OCI-LY7 (cell line): ENCODE measurements around the gene MAU2. TPM values are rescaled to one million over a fixed set of nuclear protein-coding genes. Genes with fewer than 3 reads are reported as not detected.

ENCODE experiments used
- BruUV-seq: library from RNA; stranded (reverse); fragments of 400-500 nt; replicated peaks from 2 replicates; lab custom pipeline; 2021; lab: Mats Ljungman, UMichigan
- CTCF ChIA-PET: fragments of 300-600 bp; sonication (Branson Sonifier 250); formaldehyde crosslinking; loops from one replicate; lab custom pipeline; 2022; ENCODE audit warnings: antibody characterized with exemption; ENCODE audit not compliant: unreplicated experiment; lab: Charles Lee
- POLR2A ChIA-PET: fragments of 300-600 bp; sonication (Branson Sonifier 250); formaldehyde crosslinking; loops from one replicate; lab custom pipeline; 2022; ENCODE audit warnings: antibody characterized with exemption; lab: Charles Lee
- DNase-seq: peaks from one replicate; pipeline ENCODE4 v3.0.0-alpha.2; 2015; ENCODE audit warnings: low spot score
- H2AFZ ChIP-seq: fragments of 200-600 bp; sonication (generic), shearing (Covaris generic); 2 replicates; pipeline ENCODE4 v1.6.1; 2014; ENCODE audit warnings: mild to moderate bottlenecking, antibody characterized with exemption, low read length, moderate library complexity
- H3K27ac ChIP-seq: fragments of 200-600 bp; sonication (generic); 2 replicates; pipeline ENCODE4 v1.5.1; 2014; ENCODE audit warnings: mixed run types, low read depth, mild to moderate bottlenecking, moderate library complexity, low read length, inconsistent platforms; ENCODE audit not compliant: poor library complexity, severe bottlenecking
- H3K36me3 ChIP-seq: fragments of 200-600 bp; sonication (generic); 2 replicates; pipeline ENCODE4 v1.6.1; 2014; ENCODE audit warnings: mild to moderate bottlenecking, antibody characterized with exemption, low read length, moderate library complexity, mixed read lengths; ENCODE audit not compliant: insufficient read depth
- H3K4me1 ChIP-seq: fragments of 200-600 bp; sonication (generic); 2 replicates; pipeline ENCODE4 v1.5.1; 2014; ENCODE audit warnings: mild to moderate bottlenecking, low read length; ENCODE audit not compliant: insufficient read depth, poor library complexity, severe bottlenecking
- H3K4me2 ChIP-seq: fragments of 200-600 bp; sonication (generic); 2 replicates; pipeline ENCODE4 v1.6.1; 2014; ENCODE audit warnings: mild to moderate bottlenecking, low read length
- H3K4me3 ChIP-seq: fragments of 200-600 bp; sonication (generic); 2 replicates; pipeline ENCODE4 v1.5.1; 2014; ENCODE audit warnings: mild to moderate bottlenecking, low read depth, low read length; ENCODE audit not compliant: poor library complexity, severe bottlenecking
- H3K79me2 ChIP-seq: fragments of 200-600 bp; sonication (generic); 2 replicates; pipeline ENCODE4 v1.6.1; 2016; ENCODE audit warnings: low read depth, mild to moderate bottlenecking, low read length, moderate library complexity, mixed read lengths; ENCODE audit not compliant: insufficient read depth
- H3K9me2 ChIP-seq: fragments of 200-600 bp; sonication (generic); 2 replicates; pipeline ENCODE4 v1.6.1; 2016; ENCODE audit warnings: mild to moderate bottlenecking, low read length, mixed read lengths; ENCODE audit not compliant: insufficient read depth
- H3K9me3 ChIP-seq: fragments of 200-600 bp; sonication (generic); 2 replicates; pipeline ENCODE4 v1.6.1; 2014; ENCODE audit warnings: mild to moderate bottlenecking, mixed run types, low read length, mixed read lengths
- H4K20me1 ChIP-seq: fragments of 200-600 bp; sonication (generic); 2 replicates; pipeline ENCODE4 v1.6.1; 2014; ENCODE audit warnings: mild to moderate bottlenecking, antibody characterized with exemption, low read length, moderate library complexity, mixed read lengths; ENCODE audit not compliant: insufficient read depth
- EZH2phosphoT487 ChIP-seq: fragments of 200-600 bp; sonication (generic); IDR thresholded peaks from 2 replicates; pipeline ENCODE4 v1.6.1; 2018; ENCODE audit warnings: low read depth, borderline replicate concordance, mild to moderate bottlenecking, mixed run types, antibody characterized with exemption, low read length, moderate library complexity, mixed read lengths
- intact Hi-C: fragments of 100-400 bp; cut with micrococcal nuclease; formaldehyde crosslinking; loops from one replicate; pipeline ENCODE4 v1.10.0; 2022; ENCODE audit not compliant: unreplicated experiment
- total RNA-seq, 2 experiments: library from RNA; depleted of rRNA in 1 of 2; stranded (reverse); fragments of >200 nt in 1 of 2; shearing (Covaris generic) in 1 of 2; gene quantifications; 2 replicates each; pipeline ENCODE4 v1.2.3, GENCODE V29; 2014 to 2022
- TF ChIP-seq, protein P1 (sequence below): fragments of 200-600 bp; sonication (generic); conservative IDR thresholded peaks from 2 replicates; pipeline ENCODE4 v1.5.1; 2014; ENCODE audit warnings: mild to moderate bottlenecking, antibody characterized with exemption, low read length, moderate library complexity, mixed read lengths

Gene MAU2
- total RNA-seq, 2 experiments from 2014 or later, result 58.7 to 81.7 TPM

DNA sequence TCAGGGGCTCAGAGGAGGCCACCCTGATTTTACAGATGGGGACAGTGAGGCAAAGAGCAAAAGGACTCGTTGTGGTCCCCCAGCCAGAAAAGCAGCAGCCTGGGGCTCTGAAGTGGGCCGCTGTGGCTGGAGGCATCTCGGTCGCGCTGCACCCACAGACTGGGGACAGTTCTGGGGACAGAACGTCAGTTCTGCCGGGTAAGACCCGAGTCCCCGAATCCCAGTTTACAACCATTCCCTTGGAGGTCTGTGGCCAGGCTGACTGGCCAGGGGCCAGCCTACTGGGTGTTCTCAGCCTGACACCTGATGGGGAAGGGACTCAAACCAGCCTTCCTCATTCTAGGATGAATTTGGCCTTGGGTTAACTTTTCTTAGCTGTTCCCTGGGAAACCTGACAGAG is 14.4 kb upstream of the MAU2 start:
- Histone ChIP-seq H3K4me2 (no peak overlapping the region), H3K79me2 (no peaks in the 10 kb centered on the region), H3K4me3 (no peak overlapping the region), H2AFZ (no peak overlapping the region), H3K9me2 (no peaks in the 10 kb centered on the region), H3K36me3 (peaks cover 96% of the 10 kb centered on the region), H3K4me1 (no peaks in the 10 kb centered on the region), H3K9me3 (no peaks in the 10 kb centered on the region), H3K27ac (no peak overlapping the region), H4K20me1 (no peaks in the 10 kb centered on the region)
- no TSS peak for BruUV-seq
- ChIA-PET CTCF (no interaction called here), POLR2A (interaction anchor here (1.4 kb wide), 1 partner anchor 11 kb away, joined by 5 read pairs; no protein-coding TSS in a partner anchor)
- TF ChIP-seq, protein P1, sequence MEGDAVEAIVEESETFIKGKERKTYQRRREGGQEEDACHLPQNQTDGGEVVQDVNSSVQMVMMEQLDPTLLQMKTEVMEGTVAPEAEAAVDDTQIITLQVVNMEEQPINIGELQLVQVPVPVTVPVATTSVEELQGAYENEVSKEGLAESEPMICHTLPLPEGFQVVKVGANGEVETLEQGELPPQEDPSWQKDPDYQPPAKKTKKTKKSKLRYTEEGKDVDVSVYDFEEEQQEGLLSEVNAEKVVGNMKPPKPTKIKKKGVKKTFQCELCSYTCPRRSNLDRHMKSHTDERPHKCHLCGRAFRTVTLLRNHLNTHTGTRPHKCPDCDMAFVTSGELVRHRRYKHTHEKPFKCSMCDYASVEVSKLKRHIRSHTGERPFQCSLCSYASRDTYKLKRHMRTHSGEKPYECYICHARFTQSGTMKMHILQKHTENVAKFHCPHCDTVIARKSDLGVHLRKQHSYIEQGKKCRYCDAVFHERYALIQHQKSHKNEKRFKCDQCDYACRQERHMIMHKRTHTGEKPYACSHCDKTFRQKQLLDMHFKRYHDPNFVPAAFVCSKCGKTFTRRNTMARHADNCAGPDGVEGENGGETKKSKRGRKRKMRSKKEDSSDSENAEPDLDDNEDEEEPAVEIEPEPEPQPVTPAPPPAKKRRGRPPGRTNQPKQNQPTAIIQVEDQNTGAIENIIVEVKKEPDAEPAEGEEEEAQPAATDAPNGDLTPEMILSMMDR, result no peak
- no peak for TF ChIP-seq EZH2phosphoT487
- DNase-seq, result no peak
- intact Hi-C loops, result no loop called here

DNA sequence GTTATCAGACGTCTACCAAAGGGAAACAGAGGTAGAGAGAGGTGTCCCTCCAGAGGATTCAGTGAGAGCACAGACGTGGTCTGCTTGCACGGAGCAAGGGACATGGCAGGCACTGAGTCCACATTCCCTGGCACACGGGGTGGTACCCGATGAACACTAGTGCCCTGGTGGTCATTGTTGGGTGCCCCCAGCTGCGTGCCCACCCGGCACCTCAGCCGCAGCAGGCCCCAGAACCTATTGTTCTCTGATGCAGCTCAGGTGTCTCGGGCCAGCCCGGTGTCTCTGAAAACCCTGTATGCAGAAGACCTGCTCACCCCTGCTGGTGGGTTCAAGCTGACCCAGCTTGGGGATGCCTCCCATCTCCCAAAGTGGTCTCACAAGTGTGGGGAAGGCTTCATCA is 12.3 kb upstream of the MAU2 start:
- no peak for DNase-seq
- H3K4me3 ChIP-seq, result no peak overlapping the region
- no peaks in the 10 kb centered on the region for H4K20me1 ChIP-seq
- BruUV-seq, result no TSS peak
- no peaks in the 10 kb centered on the region for H3K79me2 ChIP-seq
- H3K36me3 ChIP-seq, result peaks cover 93% of the 10 kb centered on the region
- H3K4me2 ChIP-seq, result no peak overlapping the region
- H2AFZ ChIP-seq, result no peak overlapping the region
- H3K9me3 ChIP-seq, result no peaks in the 10 kb centered on the region
- TF ChIP-seq, protein P1, result no peak
- no peak for TF ChIP-seq EZH2phosphoT487
- intact Hi-C loops, result no loop called here
- H3K4me1 ChIP-seq, result no peaks in the 10 kb centered on the region
- no peaks in the 10 kb centered on the region for H3K9me2 ChIP-seq
- CTCF ChIA-PET, result no interaction called here
- H3K27ac ChIP-seq, result no peak overlapping the region
- POLR2A ChIA-PET, result no interaction called here

DNA sequence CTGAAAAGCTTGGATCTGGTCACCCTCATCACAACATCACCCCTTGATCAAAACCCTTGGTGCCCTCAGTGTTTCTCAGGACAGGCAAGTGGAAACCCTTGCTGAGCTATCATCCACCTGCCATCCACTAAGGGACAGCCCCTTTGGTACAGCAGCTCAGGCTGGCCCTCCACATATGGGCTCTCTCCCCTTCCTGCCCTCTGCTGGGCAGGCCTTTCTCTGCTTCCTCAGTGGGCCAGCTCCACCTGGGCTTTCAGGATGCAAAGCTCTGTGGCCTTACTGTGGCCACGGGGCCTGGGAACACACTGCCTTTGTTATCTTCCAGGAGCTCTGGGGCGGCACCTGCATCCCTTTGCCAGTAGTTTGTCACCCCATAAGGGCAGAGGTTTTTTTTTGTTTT is 5.2 kb upstream of the MAU2 start:
- ChIA-PET POLR2A (no interaction called here), CTCF (interaction anchor here (0.5 to 0.6 kb wide), 2 partner anchors 20 to 520 kb away, joined by 4 to 6 read pairs; no protein-coding TSS in a partner anchor)
- intact Hi-C loops, result no loop called here

More for the DNA sequence above, 5.2 kb upstream of the MAU2 start:
- no peak for DNase-seq
- peaks cover 56% of the 10 kb centered on the region for H3K36me3 ChIP-seq
- H3K27ac ChIP-seq, result no peak overlapping the region
- no peaks in the 10 kb centered on the region for H4K20me1 ChIP-seq
- TF ChIP-seq, protein P1, result no peak
- no peak for TF ChIP-seq EZH2phosphoT487
- H3K4me2 ChIP-seq, result no peak overlapping the region
- H2AFZ ChIP-seq, result no peak overlapping the region
- H3K9me3 ChIP-seq, result no peaks in the 10 kb centered on the region
- H3K4me1 ChIP-seq, result peaks cover 10% of the 10 kb centered on the region
- H3K79me2 ChIP-seq, result peaks cover 20% of the 10 kb centered on the region
- no TSS peak for BruUV-seq
- no peak overlapping the region for H3K4me3 ChIP-seq
- no peaks in the 10 kb centered on the region for H3K9me2 ChIP-seq
